Measurements from ENCODE around the gene C22orf31. TPM values are rescaled to one million over a fixed set of nuclear protein-coding genes. Genes with fewer than 3 reads are reported as not detected.

Gene C22orf31
- total RNA-seq, 1 experiment from 2014 or later, result not detected

GRCh38 chr22:29014773-29015172 is 46.9 kb downstream of the C22orf31 start:
- H3K27me3 ChIP-seq (ENCODE audit: insufficient read depth, low read length), result no peaks in the 10 kb centered on the region
- H4K5ac ChIP-seq (ENCODE audit: insufficient read length, low read depth, low read length), result no peak overlapping the region
- Mint-ChIP-seq H3K9me3 (no peaks in the 10 kb centered on the region), H3K4me1 (peaks cover 48 to 51% of the 10 kb centered on the region in 2 experiments), H3K27me3 (ENCODE audit: low read depth) (no peaks in the 10 kb centered on the region), H3K27ac (peak overlapping the region in 2 of 3 experiments; percentile 46 to 76; a peak in 3 of 7 replicates), H3K4me3 (no peak overlapping the region), H3K36me3 (ENCODE audit: insufficient read depth in 1 of 3, low read depth in 3 of 3) (peaks cover 8 to 30% (median 17%) of the 10 kb centered on the region in 3 experiments; a peak in 5 of 7 replicates)
- no peak overlapping the region for H2BK5ac ChIP-seq (ENCODE audit: insufficient read length, low read length)
- H3T11ph ChIP-seq (ENCODE audit: low read length), result no peak overlapping the region
- no peaks in the 10 kb centered on the region for H3K23me2 ChIP-seq (ENCODE audit: insufficient read length, low read depth, low read length, poor library complexity, severe bottlenecking)
- no peak overlapping the region for H3K4me2 ChIP-seq (ENCODE audit: insufficient read depth, insufficient read length, low read length)
- no peak overlapping the region for H2AK5ac ChIP-seq (ENCODE audit: insufficient read length, low read length)
- WGBS (ENCODE audit: extremely low coverage, insufficient read length, low lambda C conversion rate), result no CpG with 5 or more reads among the region's 4 CpGs
- DNase-seq, result no peak
- H2BK20ac ChIP-seq (ENCODE audit: low read depth, low read length, poor library complexity, severe bottlenecking), result no peak overlapping the region
- H3K79me2 ChIP-seq (ENCODE audit: insufficient read depth, low read length), result 0 out of 2 replicates have a peak, but pooled peaks cover 2% of the 10 kb centered on the region
- no peak overlapping the region for H3K56ac ChIP-seq (ENCODE audit: insufficient read length, low read depth, low read length)
- H3K14ac ChIP-seq (ENCODE audit: insufficient read depth, low read length), result no peak overlapping the region
- TF ChIP-seq, protein P1, sequence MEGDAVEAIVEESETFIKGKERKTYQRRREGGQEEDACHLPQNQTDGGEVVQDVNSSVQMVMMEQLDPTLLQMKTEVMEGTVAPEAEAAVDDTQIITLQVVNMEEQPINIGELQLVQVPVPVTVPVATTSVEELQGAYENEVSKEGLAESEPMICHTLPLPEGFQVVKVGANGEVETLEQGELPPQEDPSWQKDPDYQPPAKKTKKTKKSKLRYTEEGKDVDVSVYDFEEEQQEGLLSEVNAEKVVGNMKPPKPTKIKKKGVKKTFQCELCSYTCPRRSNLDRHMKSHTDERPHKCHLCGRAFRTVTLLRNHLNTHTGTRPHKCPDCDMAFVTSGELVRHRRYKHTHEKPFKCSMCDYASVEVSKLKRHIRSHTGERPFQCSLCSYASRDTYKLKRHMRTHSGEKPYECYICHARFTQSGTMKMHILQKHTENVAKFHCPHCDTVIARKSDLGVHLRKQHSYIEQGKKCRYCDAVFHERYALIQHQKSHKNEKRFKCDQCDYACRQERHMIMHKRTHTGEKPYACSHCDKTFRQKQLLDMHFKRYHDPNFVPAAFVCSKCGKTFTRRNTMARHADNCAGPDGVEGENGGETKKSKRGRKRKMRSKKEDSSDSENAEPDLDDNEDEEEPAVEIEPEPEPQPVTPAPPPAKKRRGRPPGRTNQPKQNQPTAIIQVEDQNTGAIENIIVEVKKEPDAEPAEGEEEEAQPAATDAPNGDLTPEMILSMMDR (conservative IDR thresholded peaks at IDR 0.05), result no peak
- H3K9me3 ChIP-seq (ENCODE audit: control insufficient read depth, low read depth, low read length), result no peaks in the 10 kb centered on the region
- no peak overlapping the region for H2AFZ ChIP-seq (ENCODE audit: low read length)
- H3K4me1 ChIP-seq (ENCODE audit: insufficient read depth, low read length), result no peaks in the 10 kb centered on the region; the same call in none of the 2 replicates
- H3K9ac ChIP-seq (ENCODE audit: extremely low read depth, insufficient read length, low read length), result no peak overlapping the region
- H3K18ac ChIP-seq (ENCODE audit: insufficient read length, low read depth, low read length), result no peak overlapping the region
- H3K79me1 ChIP-seq (ENCODE audit: insufficient read depth, low read depth, low read length, poor library complexity, severe bottlenecking), result no peaks in the 10 kb centered on the region
- no peak overlapping the region for H2BK12ac ChIP-seq (ENCODE audit: insufficient read length, low read depth, low read length)
- no peaks in the 10 kb centered on the region for H4K20me1 ChIP-seq (ENCODE audit: control insufficient read depth, insufficient read depth, insufficient read length)
- H3K27ac ChIP-seq (ENCODE audit: insufficient read length, low read depth, low read length), result no peak overlapping the region
- H3K23ac ChIP-seq (ENCODE audit: insufficient read length, low read depth, low read length), result no peak overlapping the region
- H2BK120ac ChIP-seq (ENCODE audit: low read depth, low read length, poor library complexity, severe bottlenecking), result no peak overlapping the region
- no peak overlapping the region for H4K8ac ChIP-seq (replicated peaks; ENCODE audit: insufficient read length, low read depth, low read length)
- no peak overlapping the region for H3K4ac ChIP-seq (ENCODE audit: low read depth, low read length)
- no peak overlapping the region for H2BK15ac ChIP-seq (ENCODE audit: low read depth, low read length)
- H4K91ac ChIP-seq (ENCODE audit: insufficient read length, low read depth, low read length), result no peak overlapping the region

All from H9 (cell line).